Measurements from ENCODE around the gene SPNS1. TPM values are rescaled to one million over a fixed set of nuclear protein-coding genes. Genes with fewer than 3 reads are reported as not detected.

SPNS1 gene
- total RNA-seq, 4 donors from 2014 or later, result 22.7 to 75.2 (median 28.2) TPM

- in situ Hi-C loops (cut with MboI; ENCODE audit: low pct_ligation_motif_present in 1 of 4, low pct_unique_long_range_greater_than_20kb in 1 of 4, low sequenced_read_pairs in 3 of 4), result no loop called here
Observed at GRCh38 chr16:28990375-28991040, 15.9 kb downstream of the SPNS1 start.

DNA sequence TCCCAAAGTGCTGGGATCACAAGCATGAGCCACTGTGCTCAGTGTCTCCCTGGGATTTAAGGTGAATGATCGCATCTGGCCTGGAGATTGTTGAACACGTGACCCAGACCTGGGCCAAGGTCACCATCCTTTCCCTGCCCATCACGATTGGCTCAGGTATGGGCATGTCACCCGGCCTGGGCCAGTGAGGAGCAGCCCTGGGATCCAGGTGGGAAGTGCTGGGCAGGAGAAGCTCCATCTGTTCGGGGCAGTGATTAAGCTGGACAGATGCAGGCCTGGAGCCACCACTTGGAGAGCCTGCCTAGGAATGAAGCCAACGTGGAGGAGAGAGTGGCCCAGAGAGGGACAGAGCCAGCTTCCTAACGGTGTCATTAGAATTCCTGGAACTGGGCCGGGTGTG lies 17.1 kb downstream of the SPNS1 start:
- no peak overlapping the region for H3K27ac ChIP-seq
- WGBS, 2 donors (ENCODE audit: low coverage in 1 of 2), result 73 to 100% methylated on average over 1 to 8 of the region's 8 CpGs
- H3K4me1 ChIP-seq, result no peaks in the 10 kb centered on the region
- TF ChIP-seq CTCF (IDR thresholded peaks at IDR 0.05) (no peak), EP300 (IDR thresholded peaks at IDR 0.05; ENCODE audit: low read depth) (no peak), POLR2AphosphoS5 (IDR thresholded peaks at IDR 0.05) (no peak), POLR2A (IDR thresholded peaks at IDR 0.05) (no peak)
- DNase-seq, result no peak
- H3K27me3 ChIP-seq, result no peaks in the 10 kb centered on the region
- no peaks in the 10 kb centered on the region for H3K9me3 ChIP-seq
- in situ Hi-C loops (cut with MboI; ENCODE audit: low pct_ligation_motif_present in 1 of 4, low pct_unique_long_range_greater_than_20kb in 1 of 4, low sequenced_read_pairs in 3 of 4) (no loop called here), intact Hi-C loops (cut with DNase I; ENCODE audit: low total_unique reads) (no loop called here)
- H3K36me3 ChIP-seq, result peaks cover 0 to 12% (median 4%) of the 10 kb centered on the region in 4 donors
- no peak overlapping the region for H3K4me3 ChIP-seq

More at GRCh38 chr16:28990375-28991040, 15.9 kb downstream of the SPNS1 start:
- peaks cover 0 to 13% (median 5%) of the 10 kb centered on the region in 4 donors for H3K36me3 ChIP-seq
- H3K27me3 ChIP-seq, result no peaks in the 10 kb centered on the region
- no peak overlapping the region for H3K27ac ChIP-seq
- TF ChIP-seq POLR2A (IDR thresholded peaks at IDR 0.05) (no peak), CTCF (IDR thresholded peaks at IDR 0.05) (no peak), EP300 (IDR thresholded peaks at IDR 0.05; ENCODE audit: low read depth) (no peak), POLR2AphosphoS5 (IDR thresholded peaks at IDR 0.05) (no peak)
- WGBS, 2 donors (ENCODE audit: low coverage in 1 of 2), result 82% methylated on average over 4 to 11 of the region's 11 CpGs
- H3K4me3 ChIP-seq, result no peak overlapping the region
- H3K4me1 ChIP-seq, result no peaks in the 10 kb centered on the region
- no peak for DNase-seq
- intact Hi-C loops (cut with DNase I; ENCODE audit: low total_unique reads), result no loop called here
- no peaks in the 10 kb centered on the region for H3K9me3 ChIP-seq

GRCh38 chr16:28992496-28992895 lies 17.9 kb downstream of the SPNS1 start:
- Histone ChIP-seq H3K9me3 (no peaks in the 10 kb centered on the region), H3K27ac (no peak overlapping the region), H3K4me3 (no peak overlapping the region), H3K4me1 (no peaks in the 10 kb centered on the region), H3K36me3 (peaks cover 0 to 4% (median under 1%) of the 10 kb centered on the region in 4 donors), H3K27me3 (no peaks in the 10 kb centered on the region)
- TF ChIP-seq CTCF (IDR thresholded peaks at IDR 0.05) (no peak), POLR2AphosphoS5 (IDR thresholded peaks at IDR 0.05) (no peak), EP300 (IDR thresholded peaks at IDR 0.05; ENCODE audit: low read depth) (no peak), POLR2A (IDR thresholded peaks at IDR 0.05) (no peak)
- intact Hi-C loops (cut with DNase I; ENCODE audit: low total_unique reads) (no loop called here), in situ Hi-C loops (cut with MboI; ENCODE audit: low pct_ligation_motif_present in 1 of 4, low pct_unique_long_range_greater_than_20kb in 1 of 4, low sequenced_read_pairs in 3 of 4) (no loop called here)
- DNase-seq, result no peak
- 94 to 96% methylated on average over 7 to 10 of the region's 10 CpGs for WGBS, 2 donors (ENCODE audit: low coverage in 1 of 2)

DNA sequence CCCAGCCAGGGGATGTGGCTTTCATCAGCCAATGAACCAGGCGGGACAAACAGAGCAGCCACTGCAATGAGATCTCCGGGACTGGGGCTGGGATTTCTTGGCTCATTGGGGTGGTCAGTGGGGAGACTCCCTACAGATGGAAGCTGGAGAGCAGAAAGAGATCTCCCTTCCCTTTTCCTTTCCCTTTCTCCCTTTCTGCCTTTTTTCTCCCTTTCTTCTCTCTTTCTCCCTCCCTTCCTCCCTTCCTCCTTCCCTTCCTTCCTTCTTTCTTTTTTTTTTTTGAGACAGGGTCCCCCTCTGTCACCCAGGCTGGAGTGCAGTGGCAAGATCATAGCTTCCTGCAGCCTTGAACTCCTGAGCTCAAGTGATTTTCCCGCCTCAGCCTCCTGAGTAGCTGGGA lies 24.3 kb downstream of the SPNS1 start:
- intact Hi-C loops (cut with DNase I; ENCODE audit: low total_unique reads) (no loop called here), in situ Hi-C loops (cut with MboI; ENCODE audit: low pct_ligation_motif_present in 1 of 4, low pct_unique_long_range_greater_than_20kb in 1 of 4, low sequenced_read_pairs in 3 of 4) (no loop called here)
- H3K4me1 ChIP-seq, result no peaks in the 10 kb centered on the region
- no peak overlapping the region for H3K27ac ChIP-seq
- 79 to 100% methylated on average over 1 to 3 of the region's 3 CpGs for WGBS, 2 donors (ENCODE audit: low coverage in 1 of 2)
- H3K4me3 ChIP-seq, result no peak overlapping the region
- TF ChIP-seq CTCF (IDR thresholded peaks at IDR 0.05) (no peak), POLR2AphosphoS5 (IDR thresholded peaks at IDR 0.05) (no peak), POLR2A (IDR thresholded peaks at IDR 0.05) (no peak), EP300 (IDR thresholded peaks at IDR 0.05; ENCODE audit: low read depth) (no peak)
- no peaks in the 10 kb centered on the region for H3K27me3 ChIP-seq
- H3K9me3 ChIP-seq, result no peaks in the 10 kb centered on the region
- DNase-seq, result no peak
- H3K36me3 ChIP-seq, result no peaks in the 10 kb centered on the region
